IPS-18a (cell line): ENCODE data around the gene FMOD.
A peak's percentile ranks its signal among the peaks of the same experiment; 100 is the strongest.
"Not testable (repeated sequence)": the region's sequence is repeated elsewhere in the genome, so short reads cannot be mapped to it uniquely, and the experiment has no call there.

ENCODE experiments used
- H3K27ac ChIP-seq: one replicate; pipeline ENCODE4 v1.5.1; 2013; ENCODE audit warnings: low read length
- H3K27me3 ChIP-seq: one replicate; pipeline ENCODE4 v1.6.1; 2013; ENCODE audit warnings: mild to moderate bottlenecking, low read length; ENCODE audit not compliant: control insufficient read depth, insufficient read depth
- H3K36me3 ChIP-seq: one replicate; pipeline ENCODE4 v1.6.1; 2013; ENCODE audit warnings: low read depth, low read length; ENCODE audit not compliant: control insufficient read depth
- H3K4me1 ChIP-seq: one replicate; pipeline ENCODE4 v1.6.1; 2013; ENCODE audit warnings: low read depth, low read length; ENCODE audit not compliant: control insufficient read depth
- H3K4me3 ChIP-seq: one replicate; pipeline ENCODE4 v1.5.1; 2013; ENCODE audit warnings: low read length
- H3K9ac ChIP-seq: one replicate; pipeline ENCODE4 v1.6.1; 2013; ENCODE audit warnings: mild to moderate bottlenecking, low read length, moderate library complexity
- H3K9me3 ChIP-seq: one replicate; pipeline ENCODE4 v1.6.1; 2013; ENCODE audit warnings: low read depth, low read length; ENCODE audit not compliant: control insufficient read depth

The FMOD gene

GRCh38 chr1:203300441-203301330, 50.2 kb downstream of the FMOD start:
- peaks cover 48% of the 10 kb centered on the region for H3K27me3 ChIP-seq
- H3K36me3 ChIP-seq: no peaks in the 10 kb centered on the region
- no peak overlapping the region for H3K27ac ChIP-seq
- no peaks in the 10 kb centered on the region for H3K9me3 ChIP-seq
- H3K4me1 ChIP-seq: peaks cover 5% of the 10 kb centered on the region
- H3K4me3 ChIP-seq: no peak overlapping the region
- H3K9ac ChIP-seq: no peak overlapping the region

DNA sequence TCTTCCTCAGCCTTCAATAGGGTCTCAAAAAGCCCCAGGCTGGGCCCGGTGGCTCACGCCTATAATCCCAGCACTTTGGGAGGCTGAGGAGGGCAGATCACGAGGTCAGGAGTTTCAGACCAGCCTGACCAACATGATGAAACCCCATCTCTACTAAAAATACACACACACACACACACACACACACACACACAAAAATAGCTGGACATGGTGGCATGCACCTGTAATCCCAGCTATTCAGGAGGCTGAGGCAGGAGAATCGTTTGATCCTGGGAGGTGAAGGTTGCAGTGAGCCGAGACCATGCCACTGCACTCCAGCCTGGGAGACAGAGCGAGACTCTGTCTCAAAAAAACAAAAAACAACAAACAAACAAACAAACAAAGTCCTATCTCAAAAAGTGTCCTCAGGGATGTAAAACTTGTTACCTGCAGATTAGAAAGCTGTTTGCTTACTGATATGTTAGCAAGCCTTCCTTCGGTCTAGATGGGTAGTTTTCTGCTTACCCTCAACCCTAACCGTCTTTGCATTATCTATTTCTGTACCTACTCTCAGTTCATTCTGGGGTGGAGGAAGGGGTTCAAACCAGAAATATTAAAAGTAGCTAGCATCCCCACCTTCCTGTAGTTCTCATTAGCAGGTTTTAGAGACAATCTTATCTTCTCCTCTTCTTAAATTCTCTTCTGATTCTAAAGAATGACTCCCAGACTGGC, 51.0 kb downstream of the FMOD start:
- not testable (repeated sequence) for H3K4me1 ChIP-seq

DNA sequence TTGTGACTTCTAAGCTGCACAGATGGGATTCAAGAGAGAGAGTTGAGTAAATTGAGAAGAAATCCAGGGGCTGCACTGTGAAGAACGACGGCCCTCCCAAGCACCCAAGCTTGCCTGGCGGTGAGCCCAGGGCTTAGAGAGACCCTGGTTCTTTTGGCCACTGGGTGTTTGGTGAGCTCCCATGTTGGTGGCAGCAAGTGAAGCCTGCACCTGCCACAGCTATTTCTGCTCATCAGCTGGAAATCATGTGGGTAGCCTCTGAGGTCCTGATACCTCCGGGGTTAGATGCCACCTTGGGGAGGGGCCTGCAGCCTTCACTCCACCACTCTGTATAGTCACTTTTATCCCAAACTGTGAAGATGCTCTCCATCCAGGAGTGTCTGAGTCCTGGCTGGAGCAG, 51.8 kb downstream of the FMOD start:
- Histone ChIP-seq H3K9ac (no peak overlapping the region), H3K27me3 (peaks cover 35% of the 10 kb centered on the region), H3K27ac (no peak overlapping the region), H3K9me3 (no peaks in the 10 kb centered on the region), H3K4me3 (no peak overlapping the region), H3K4me1 (no peaks in the 10 kb centered on the region), H3K36me3 (no peaks in the 10 kb centered on the region)

More for the DNA sequence above, 51.0 kb downstream of the FMOD start:
- not testable (repeated sequence) for H3K9ac ChIP-seq, H3K9me3 ChIP-seq, H3K36me3 ChIP-seq, H3K4me3 ChIP-seq, H3K27ac ChIP-seq
- peaks cover 42% of the 10 kb centered on the region for H3K27me3 ChIP-seq

GRCh38 chr1:203296460-203297073, 54.4 kb downstream of the FMOD start:
- Histone ChIP-seq H3K4me1 (no peaks in the 10 kb centered on the region), H3K27ac (no peak overlapping the region)

DNA sequence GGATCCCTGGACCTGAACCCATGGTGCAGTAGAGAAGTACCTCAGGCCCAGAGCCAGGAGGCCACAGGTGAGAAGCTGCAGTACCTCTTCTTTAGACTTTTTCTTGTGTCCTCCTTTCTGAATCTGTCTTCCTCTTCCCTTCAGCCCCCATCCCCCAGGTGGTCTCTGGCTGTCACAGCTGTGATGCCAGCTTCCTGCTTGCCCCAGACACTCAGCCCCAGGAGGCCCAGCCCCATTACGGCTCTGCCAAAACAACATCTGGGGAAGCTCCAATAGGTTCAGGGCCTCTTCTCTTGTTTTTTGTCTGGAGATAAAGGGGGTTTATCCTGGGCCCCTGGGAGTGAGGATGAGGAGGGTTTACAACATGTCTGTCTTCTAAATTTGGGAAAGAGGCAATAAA, 55.1 kb downstream of the FMOD start:
- H3K9me3 ChIP-seq: no peaks in the 10 kb centered on the region
- H3K27ac ChIP-seq: no peak overlapping the region
- peaks cover 7% of the 10 kb centered on the region for H3K4me1 ChIP-seq
- H3K27me3 ChIP-seq: peaks cover 21% of the 10 kb centered on the region
- no peak overlapping the region for H3K9ac ChIP-seq
- no peak overlapping the region for H3K4me3 ChIP-seq
- H3K36me3 ChIP-seq: no peaks in the 10 kb centered on the region

More at GRCh38 chr1:203296460-203297073, 54.4 kb downstream of the FMOD start:
- no peak overlapping the region for H3K4me3 ChIP-seq
- no peaks in the 10 kb centered on the region for H3K9me3 ChIP-seq
- H3K9ac ChIP-seq: no peak overlapping the region
- peaks cover 22% of the 10 kb centered on the region for H3K27me3 ChIP-seq
- no peaks in the 10 kb centered on the region for H3K36me3 ChIP-seq

DNA sequence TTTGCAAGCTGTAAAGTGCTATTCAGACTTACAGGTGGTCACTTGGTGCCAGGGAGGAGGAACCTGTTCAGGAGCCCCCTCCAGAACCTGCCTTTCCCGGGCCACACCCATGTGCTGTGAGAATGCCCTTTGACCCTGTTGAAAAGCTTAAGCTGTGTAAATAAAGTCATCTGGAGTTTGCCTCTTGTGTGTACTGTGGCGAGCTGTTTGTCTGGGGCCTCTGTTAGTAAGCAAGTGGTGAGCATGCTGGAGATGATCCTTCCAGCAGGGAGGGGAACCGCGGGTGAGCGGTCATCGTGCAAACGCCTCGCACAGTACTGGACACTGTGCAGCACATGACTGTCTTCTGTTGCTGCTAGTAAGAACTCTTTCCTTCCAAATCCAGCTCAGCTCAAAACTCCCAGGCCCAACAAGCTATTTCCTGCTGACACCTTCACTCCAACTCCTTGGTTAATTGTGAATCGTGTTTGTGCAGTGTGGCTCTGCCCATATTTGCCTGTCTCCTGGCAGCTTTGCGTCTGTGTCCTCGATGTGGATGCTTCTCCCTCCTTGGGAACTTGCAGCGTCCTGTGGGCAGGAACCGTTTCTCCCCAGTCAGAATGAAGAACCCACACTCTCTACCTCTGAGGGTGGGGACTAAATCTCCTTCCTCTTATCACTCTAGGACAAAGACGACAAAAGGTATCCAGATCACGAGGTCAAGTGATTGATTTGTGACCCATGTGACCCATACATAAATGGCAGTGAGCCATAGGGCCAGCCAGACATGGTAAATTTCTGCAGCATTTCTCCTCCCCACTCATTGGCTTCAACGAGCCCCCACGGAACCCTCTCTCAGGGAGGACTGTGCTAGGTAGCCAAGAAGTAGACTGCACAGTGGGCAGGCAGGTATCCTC, 59.5 kb downstream of the FMOD start:
- Histone ChIP-seq H3K4me1 (peaks cover 34% of the 10 kb centered on the region), H3K27ac (no peak overlapping the region), H3K9ac (peak overlapping the region; percentile 35)

More for the DNA sequence above, 59.5 kb downstream of the FMOD start:
- Histone ChIP-seq H3K9me3 (no peaks in the 10 kb centered on the region), H3K4me3 (peak overlapping the region; percentile 42), H3K36me3 (no peaks in the 10 kb centered on the region), H3K27me3 (peaks cover 24% of the 10 kb centered on the region)
